Activated CD4-positive, CD25-positive, alpha-beta regulatory T cell treated with anti-CD3 and anti-CD28 coated beads, Interleukin-2, amount 50 U/mL, for 24 hours (primary cell): ENCODE measurements around the gene LCN1.
"Not testable (repeated sequence)": the region's sequence is repeated elsewhere in the genome, so short reads cannot be mapped to it uniquely, and the experiment has no call there.

ENCODE experiments used
- ATAC-seq, 2 donors: fragments of 150-1000 bp; cut with Tn5 transposase; one replicate each; pipeline ENCODE4 v1.10.0; 2021; ENCODE audit warnings: mild to moderate bottlenecking in 1 of 2, moderate library complexity in 1 of 2

LCN1 gene

GRCh38 chr9:135505406-135506187 lies 15.6 kb upstream of the LCN1 start:
- no peak for ATAC-seq

GRCh38 chr9:135506327-135507103 lies 14.7 kb upstream of the LCN1 start:
- no peak for ATAC-seq

DNA sequence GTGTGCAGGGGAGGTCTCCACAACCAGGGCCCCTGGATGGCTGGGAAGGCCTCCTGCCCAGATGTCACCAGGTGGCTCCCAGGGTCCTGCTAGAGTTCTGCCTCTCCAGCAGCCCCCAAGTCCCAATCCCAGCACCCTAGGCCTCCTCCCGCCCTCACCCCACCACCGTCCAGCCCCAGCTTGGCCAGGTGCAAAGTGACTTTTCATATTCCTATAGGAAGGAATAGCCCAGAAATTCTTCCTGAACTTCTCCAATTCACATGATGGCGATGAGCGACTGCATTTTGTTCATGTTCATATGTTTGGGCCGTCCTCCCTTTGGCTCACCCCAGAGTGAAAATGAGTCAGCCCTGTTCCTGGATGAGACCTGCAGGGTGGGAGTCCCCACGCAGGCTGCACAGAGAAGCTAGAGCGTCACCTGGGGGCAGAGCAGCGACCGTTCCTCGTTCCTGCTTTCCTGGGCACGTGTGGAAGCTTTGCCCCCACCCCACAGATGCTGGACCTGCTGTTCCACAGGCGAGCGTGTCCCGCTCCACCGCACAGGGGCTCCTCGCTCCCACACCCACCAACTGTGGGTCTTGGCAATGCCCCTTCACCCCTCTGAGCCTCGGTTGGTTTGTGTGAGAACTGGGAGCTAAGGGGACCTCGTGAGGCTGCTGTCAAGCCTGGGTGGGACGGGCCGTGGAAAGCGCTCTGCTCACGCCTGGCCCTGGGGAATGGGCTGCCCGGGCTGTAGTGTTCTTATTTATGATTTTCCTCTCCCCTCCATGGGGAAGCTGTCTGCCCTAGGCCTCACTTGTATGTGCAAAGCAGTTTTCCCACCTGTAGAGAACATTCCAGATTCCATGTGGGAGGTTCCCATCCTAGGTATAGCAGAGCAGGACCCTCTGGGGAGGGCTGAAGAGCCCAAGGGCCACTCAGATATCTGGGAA lies 13.9 kb upstream of the LCN1 start:
- no peak for ATAC-seq

- no peak for ATAC-seq
These were observed 12.9 kb upstream of the LCN1 start for GRCh38 chr9:135508211-135508820.

DNA sequence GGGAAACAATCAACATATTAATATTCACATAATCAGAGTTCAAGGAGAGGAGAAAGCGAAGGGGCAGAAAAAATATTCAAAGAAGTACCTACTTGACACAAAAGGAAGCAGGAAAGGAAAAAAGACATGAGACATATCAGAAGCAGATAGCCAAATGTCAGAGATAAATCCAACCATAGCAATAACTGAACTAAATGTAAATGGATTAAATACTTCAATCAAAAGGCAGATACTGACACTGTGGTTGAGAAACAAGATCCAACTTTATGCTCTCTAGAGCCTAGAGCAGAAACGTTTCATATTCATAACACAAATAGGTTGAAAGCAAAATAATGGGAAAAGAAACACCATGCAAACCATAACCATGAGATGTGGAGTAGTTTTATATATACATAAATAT lies 11.8 kb upstream of the LCN1 start:
- ATAC-seq, result no peak

- ATAC-seq, result no peak
These were observed 9.0 kb upstream of the LCN1 start for GRCh38 chr9:135512241-135512603.

DNA sequence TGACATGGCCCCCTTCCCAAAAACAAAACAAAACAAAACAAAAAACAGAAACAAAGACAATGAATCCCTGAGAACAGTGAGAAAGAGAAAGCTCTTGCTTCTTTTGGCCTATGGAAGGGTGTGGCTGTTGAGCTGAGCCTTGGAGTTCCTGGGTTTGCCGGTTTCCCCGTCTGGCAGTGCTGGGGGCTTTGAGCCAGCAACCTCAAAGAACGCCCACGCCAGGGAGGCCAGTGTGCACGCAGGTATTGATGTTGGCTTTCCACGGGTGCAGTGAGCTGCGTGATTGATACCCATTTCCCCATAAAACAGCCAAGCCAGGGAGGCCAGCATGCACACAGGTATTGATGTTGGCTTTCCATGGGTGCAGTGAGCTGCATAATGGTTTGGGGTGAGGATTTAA lies 8.3 kb upstream of the LCN1 start:
- ATAC-seq, result no peak

DNA sequence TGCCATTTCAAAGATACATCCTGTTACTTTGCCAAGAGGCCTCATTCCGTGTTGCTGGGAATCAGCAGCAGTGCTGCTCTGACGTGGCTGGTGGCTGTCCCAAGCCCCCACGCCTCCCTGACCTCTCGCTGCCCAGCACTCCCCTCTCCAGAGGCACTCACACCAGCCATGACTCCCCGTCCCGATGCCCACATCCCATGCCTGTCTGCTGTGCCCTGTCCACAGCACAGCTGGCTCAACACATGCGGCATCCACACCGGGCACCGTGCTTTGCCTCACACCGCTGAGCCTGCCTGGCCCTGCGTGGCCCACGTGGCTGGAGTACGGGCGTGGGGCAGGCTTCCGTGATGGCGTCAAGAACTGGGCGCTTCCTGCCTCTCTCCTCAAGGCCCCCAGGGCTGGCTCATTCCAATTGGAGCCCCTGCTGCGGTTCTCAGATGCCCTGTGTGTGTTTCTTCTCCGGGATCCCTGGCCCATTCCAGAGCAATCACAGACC lies 7.8 kb upstream of the LCN1 start:
- no peak for ATAC-seq

- not testable (repeated sequence) for ATAC-seq
These were observed 7.3 kb upstream of the LCN1 start for GRCh38 chr9:135513906-135514305.

- ATAC-seq, result no peak
These were observed 6.7 kb upstream of the LCN1 start for GRCh38 chr9:135514342-135515082.

DNA sequence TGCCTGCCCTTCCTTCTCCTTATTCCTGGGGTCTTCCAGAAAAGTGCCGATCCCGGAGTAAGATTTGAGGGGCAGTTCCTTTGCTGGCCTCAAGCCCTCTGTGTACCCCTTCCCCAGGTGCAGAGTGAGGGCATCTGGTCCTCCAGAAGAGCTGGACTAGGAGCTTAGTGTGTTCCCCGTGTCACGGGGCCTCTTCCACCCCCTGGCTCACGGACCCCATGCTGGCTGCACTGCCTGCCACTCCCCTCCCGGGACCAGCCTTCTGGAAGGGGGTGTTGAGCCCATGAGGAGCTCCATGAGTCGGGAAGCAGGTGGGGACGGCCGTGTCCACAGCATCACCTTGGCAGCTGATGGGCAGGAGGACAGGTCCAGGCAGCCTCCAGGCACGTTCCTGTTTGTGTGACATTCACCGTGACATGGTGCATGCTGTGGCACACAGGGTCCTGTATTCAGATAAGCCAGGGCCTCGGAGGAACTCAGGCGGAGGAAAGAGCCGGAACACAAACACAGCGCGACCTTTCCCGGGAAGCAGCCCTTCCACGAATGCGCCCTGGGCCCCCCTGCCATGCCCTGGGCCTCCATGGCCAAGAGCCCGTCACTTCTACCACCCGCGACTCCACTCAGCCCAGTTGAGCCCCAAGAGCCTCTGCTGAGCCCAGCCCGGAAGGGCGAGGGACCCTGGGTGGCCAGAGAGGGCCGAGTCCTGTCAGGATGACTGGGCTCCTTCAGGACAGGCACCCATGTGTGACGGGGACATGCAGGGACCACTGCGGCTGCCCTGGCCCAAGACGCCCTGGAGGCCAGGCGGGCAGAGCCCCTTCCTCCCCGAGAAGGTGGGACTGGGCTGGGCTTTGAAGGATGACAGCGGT lies 5.9 kb upstream of the LCN1 start:
- ATAC-seq, result no peak

DNA sequence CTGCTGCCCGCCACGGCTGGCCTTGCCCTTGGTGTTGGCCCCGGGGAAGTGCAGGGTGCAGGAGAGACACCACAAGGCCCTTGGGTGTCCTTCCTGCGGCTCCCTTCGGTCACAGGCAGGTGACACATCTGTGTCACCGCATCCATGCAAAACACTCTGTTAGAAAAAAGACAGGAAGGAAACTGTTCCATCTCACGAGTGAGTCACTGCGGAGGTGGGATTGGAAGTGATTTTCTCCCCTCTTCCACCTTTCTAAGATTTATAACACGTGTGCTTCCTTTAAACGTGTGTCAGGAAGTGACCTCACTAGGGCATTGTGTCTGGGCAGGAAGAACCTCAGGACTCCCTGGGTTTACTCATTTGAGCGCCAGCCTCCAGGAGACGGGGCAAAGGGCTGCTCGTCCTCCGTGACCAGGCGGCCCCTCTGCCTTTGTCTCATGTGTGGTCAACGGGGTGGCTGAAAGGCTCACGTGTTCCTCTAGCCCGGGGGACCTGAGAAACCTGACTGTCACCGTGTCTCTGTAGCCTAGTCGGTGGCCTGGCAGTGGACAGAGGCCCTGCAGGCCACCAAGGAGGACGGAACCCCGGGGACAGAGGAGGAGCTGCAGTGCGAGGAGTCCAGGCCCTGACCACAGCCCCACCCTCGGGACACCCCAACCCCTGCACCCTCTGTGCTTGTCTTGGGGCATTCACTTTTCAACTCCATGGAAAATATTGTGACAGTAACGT lies 4.9 kb upstream of the LCN1 start:
- ATAC-seq, result no peak

- no peak for ATAC-seq
These were observed 3.8 kb upstream of the LCN1 start for GRCh38 chr9:135517407-135517822.

GRCh38 chr9:135519179-135519971 lies 1.9 kb upstream of the LCN1 start:
- ATAC-seq, result no peak

DNA sequence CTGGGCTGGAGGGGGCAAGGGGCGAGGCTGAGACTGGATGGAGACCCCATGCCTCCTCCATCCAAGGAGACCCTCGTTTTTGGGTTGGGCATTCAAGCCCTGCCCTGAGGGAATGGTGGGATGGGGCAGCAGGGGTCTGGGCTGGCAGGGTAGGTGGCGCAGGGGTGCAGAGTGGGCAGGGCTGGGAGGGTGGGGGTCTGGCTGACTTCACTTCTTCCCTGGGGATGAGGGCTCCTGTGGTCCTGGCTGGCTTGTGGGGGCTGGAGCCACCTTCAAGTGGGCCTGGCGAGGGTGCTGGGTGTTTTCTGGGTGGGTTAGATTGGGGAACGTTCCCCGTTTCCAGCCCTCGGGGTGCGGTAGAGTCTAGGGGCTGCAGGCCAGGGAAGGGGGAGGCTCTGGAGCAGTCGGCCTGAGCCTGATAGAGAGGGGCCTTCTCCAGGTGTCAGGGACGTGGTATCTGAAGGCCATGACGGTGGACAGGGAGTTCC lies 412 bp downstream of the LCN1 start:
- no peak for ATAC-seq

DNA sequence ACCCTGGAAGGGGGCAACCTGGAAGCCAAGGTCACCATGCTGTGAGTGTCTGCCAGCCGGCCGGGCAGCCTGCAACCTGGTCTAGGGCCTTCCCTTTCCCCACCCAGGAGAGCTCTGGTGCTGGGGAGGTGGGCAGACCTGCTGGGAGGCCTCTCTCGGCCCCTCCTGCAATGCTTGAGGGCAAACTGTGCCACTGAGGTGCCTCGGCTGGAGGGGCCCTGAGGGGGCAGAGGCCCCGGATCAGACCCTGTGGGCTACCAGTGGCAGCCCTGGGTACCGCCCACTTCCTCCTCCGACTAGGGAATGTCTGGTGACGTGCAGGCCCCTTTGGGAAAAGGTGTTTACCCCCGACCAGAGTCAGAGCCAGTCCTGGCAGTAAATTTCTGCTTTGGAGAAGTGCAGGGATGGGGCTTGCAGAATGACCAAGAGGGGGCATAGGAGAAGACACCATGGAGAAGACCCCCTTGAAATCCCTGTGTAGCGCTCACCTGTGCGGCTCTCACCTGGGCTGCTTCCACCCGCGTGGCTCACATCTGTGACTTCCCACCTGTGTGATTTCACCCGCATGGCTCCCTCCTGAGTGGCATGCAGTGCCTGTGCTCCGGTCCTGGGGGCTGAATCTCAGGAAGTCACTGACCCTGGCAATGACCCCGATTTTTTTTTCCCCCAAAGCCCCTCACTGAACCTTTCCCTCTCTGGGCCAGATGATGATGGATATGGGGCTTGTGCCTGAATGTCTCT lies 1.1 kb downstream of the LCN1 start:
- ATAC-seq, result no peak

GRCh38 chr9:135522931-135523330 lies 1.7 kb downstream of the LCN1 start:
- ATAC-seq, result no peak

GRCh38 chr9:135523521-135524129 lies 2.4 kb downstream of the LCN1 start:
- ATAC-seq, result no peak
